HG03439 (cell line): ENCODE measurements around the gene PYY.
"Not testable (repeated sequence)": the region's sequence is repeated elsewhere in the genome, so short reads cannot be mapped to it uniquely, and the experiment has no call there.

ENCODE experiments used
- ATAC-seq: cut with Tn5 transposase; IDR thresholded peaks from one replicate; pipeline ENCODE4 v1.9.1; 2021; ENCODE audit warnings: mild to moderate bottlenecking, moderate library complexity; ENCODE audit not compliant: unreplicated experiment

Gene PYY

DNA sequence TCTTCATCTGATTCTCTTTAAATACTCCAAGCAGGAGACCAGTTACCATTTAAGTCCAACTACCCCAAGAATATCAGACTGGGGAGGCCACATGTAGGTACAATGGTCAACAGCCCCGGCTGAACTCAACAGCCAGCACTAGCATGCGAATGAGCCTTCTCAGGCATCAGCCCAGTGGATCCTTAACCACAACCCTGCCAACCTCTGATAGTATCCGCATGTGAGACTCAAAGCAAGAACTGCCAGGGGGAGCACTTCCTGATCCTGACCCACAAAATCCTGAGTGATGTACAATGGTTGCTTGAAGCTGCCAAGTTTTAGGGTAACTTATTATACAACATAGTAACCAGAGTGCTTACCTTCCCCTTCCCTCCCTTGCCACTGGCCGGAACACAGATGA lies 4.0 kb downstream of the PYY start:
- no peak for ATAC-seq

DNA sequence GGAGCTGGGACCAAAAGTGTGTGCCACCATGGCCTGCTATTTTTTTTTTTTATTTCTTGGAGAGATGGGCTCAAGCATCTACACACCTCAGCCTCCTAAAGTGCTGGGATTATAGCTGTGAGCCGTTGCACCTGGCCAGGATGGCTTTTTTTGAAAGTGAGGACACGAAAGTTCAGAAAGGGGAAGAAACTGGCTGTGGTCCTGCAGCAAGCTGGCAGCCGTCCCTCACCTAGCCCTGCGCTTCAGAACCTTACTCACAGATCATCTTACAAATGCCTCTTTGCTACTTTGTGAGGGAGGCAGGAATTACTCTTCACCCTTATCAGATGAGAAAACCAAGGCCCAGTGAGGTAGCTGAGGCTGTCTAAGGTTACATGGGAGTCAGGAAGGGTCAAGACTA lies 7.0 kb downstream of the PYY start:
- no peak for ATAC-seq

DNA sequence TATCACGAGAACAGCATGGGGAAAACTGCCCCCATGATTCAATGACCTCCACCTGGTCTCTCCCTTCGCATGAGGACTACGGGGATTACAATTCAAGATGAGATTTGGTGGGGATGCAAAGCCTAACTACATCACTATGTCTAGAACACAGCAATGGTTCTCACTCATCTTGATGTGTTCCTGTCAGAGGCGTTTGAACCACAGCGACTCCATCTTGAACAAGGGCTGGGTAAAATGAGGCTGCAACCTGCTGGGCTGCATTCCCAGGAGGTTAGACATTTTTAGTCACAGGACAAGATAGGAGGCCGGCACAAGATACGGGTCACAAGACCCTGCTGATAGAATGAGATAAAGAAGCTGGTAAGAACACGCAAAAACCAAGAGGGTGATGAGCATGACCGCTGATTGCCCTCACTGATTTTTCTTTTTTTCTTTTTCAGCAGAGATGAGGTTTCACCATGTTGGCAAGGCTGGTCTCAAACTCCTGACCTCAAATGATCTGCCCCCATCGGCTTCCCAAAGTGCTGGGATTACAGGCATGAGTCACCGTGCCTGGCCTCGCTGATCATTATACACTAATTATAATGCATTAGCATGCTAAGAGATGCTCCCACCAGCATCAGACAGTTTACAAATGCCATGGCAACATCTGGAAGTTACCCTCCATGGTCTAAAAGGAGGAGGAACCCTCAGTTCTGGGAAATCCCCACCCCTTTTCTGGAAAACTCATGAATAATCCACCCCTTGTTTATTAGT lies 8.5 kb downstream of the PYY start:
- no peak for ATAC-seq

- ATAC-seq = no peak
These were observed 11.6 kb downstream of the PYY start, which contains the start of gene PPY for GRCh38 chr17:43942051-43942685. TSS of gene PPY (minus strand) at chr17:43942476. CDS start at chr17:43941654, 822 bp downstream.

GRCh38 chr17:43940630-43941029 lies 13.1 kb downstream of the PYY start:
- no peak for ATAC-seq

GRCh38 chr17:43939886-43940285 lies 13.9 kb downstream of the PYY start:
- no peak for ATAC-seq

DNA sequence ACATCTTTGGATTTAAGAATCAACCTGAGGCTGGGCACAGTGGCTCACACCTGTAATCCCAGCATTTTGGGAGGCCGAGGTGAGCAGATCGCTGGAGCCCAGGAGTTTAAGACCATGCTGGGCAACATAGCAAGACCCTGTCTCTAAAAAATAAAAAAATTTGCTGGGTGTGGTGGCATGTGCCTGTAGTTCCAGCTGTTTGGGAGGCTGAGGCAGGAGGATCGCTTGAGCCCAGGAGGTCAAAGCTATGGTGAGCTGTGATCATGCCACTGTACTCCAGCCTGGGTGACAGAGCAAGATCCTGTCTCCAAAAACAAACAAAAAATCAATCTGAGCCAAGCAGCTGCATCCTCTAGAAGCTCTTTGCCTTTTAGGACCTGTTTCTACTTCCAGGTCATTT lies 14.3 kb downstream of the PYY start:
- not testable (repeated sequence) for ATAC-seq

DNA sequence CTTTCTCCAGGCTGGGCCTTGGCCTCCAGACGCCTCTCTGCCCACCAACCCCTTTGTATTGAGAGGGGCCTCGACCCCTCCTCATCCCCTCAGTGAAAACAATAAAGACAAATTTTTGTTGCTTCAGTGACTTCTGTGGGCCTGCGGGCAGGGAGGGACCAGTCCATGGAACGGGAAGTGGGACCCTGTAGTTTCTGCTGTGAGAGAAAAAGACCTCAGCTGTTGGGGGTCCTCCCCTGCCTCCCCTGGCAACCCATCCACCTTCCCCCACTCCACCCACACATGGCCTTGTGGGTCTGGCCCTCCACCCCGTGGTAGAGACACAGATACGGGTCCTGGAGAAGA lies 14.9 kb downstream of the PYY start:
- no peak for ATAC-seq

- ATAC-seq = no peak
These were observed 17.3 kb downstream of the PYY start for GRCh38 chr17:43936434-43936833.

- ATAC-seq = no peak
These were observed 17.8 kb downstream of the PYY start for GRCh38 chr17:43935926-43936261.

- no peak for ATAC-seq
These were observed 18.4 kb downstream of the PYY start for GRCh38 chr17:43935204-43935925.

GRCh38 chr17:43932923-43933322 lies 20.8 kb downstream of the PYY start:
- ATAC-seq = no peak

GRCh38 chr17:43932357-43932756 lies 21.4 kb downstream of the PYY start:
- ATAC-seq = no peak

- ATAC-seq = no peak
These were observed 22.6 kb downstream of the PYY start for GRCh38 chr17:43931062-43931571.

DNA sequence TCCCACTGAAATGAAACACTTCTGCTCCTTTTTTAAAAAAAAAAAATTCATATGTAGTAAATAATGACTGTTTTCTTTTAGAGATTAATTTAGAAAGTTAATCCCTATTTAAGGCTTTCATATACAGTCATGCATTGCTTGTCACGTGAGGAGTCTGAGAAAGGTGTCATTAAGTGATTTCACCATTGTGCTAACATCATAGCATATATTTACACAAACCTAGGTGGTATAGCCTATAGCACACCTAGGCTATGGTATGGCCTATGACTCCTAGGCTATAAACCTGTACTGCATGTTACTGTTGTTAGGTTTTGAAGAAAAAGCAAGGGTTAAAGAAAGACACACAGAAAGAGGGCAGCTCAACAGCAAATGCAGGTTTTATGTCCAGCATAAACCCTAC lies 25.1 kb downstream of the PYY start:
- ATAC-seq = no peak

DNA sequence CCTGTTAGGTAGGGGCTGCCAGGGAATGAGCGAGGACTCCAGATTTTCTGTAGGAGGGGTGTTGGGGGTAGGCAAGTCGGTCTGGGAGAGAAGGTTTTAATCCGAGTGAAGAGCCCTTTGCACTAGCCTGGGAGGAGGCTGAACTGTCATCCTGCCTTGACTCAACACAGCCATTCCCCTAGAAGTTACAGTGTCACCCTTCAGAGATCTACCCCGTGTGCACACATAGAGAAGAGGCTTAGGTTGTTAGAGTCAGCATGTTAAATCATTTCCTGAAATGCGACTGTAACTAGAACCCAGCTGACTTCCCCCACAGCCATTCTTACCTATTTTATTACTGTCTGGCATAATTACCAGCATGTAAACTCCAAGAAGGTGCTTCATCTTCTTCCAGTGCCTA lies 25.8 kb downstream of the PYY start:
- not testable (repeated sequence) for ATAC-seq

DNA sequence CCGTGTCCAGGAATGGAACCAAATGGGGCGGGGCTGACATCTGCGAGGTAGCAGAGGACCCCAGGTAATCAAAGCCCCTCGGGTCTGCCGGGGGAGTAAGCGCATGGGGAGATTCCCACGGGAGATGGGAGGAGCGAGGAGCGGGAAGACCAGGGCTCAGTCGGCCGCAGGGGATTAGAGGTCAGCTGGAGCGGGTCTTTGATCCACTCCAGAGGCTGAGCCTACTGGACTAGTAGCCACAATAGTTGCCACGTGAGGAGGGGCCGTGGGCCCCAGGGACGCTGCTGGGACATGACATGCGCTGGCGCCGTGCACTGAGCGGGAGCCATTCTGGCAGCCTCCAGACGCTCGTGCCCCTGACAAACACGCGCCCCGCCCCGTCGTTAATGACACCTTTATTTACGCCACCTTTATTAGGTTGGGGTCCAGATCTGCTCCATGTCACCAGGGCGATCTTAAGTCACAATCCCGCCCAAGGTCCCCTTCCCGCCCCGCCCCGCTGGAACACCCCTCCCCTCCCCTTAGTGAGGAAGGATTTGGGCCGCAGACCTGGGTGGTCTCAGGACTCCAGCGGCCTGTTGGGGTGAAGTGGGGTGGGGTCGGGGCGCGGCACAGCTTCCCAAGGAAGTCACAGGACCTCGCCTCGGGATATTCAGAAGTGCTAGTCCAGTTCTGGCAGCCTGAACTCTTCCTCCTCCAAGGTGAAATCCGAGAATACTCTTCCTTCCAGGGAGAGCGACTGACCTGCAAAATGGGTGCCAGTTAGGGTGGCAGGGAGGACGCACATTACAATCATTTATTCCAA lies 26.5 kb downstream of the PYY start:
- ATAC-seq = no peak

GRCh38 chr17:43924558-43924957 lies 29.2 kb downstream of the PYY start:
- ATAC-seq = no peak

DNA sequence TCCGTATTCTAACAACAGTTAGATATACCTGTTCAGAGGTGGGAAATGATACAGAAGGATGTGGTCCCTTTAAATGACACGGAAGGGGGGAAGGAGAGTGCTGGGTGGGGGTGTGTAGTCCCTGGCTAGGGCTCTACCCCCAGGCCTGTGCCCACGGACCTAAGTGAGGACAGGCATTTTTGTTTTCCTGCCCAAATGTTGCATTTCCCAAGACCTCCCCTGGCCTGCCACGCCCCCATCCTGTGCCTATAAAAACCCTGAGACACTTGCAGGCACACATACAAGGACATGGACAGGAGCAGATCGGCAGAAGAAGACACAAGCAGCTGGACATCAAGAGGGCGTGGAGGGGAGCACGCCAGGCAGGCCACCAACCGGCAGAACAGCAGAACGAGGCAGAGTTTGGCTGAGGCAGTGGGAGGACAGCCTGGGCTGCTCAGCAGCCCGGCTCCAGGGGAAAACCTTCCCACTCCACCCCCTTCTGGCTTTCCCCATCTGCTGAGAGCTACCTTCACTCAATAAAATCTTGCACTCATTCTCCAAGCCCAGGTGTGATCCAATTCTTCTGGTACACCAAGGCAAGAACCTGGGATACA lies 33.1 kb downstream of the PYY start:
- ATAC-seq = no peak

- ATAC-seq = no peak
These were observed 35.7 kb downstream of the PYY start for GRCh38 chr17:43918026-43918389.
